ENCODE measurements around the gene ZCCHC3.

The ZCCHC3 gene

GRCh38 chr20:266596-267562, 30.5 kb upstream of the ZCCHC3 start:
- Histone ChIP-seq H3K9ac (peak overlapping the region; percentile 48 to 77 (median 68); a peak in 20 of 22 replicates), H3K27me3 (0 out of 22 replicates have a peak, but pooled peaks cover 0 to 5% (median 0%) of the 10 kb centered on the region in 11 experiments), H3K9me3 (replicated peaks in 1 of 11) (no peaks in the 10 kb centered on the region), H3K4me2 (peak overlapping the region; percentile 83 to 99 (median 88)), H3K27ac (peak overlapping the region in 7 of 11 experiments; percentile 26 to 56 (median 38); a peak in 9 of 22 replicates), H4K20me1 (no peaks in the 10 kb centered on the region; a peak in 1 of 22 replicates), H3K36me3 (peaks cover 0 to 10% (median 0%) of the 10 kb centered on the region in 11 experiments; a peak in 2 of 22 replicates), H3K4me1 (peaks cover 0 to 17% (median 7%) of the 10 kb centered on the region in 10 experiments; a peak in 12 of 20 replicates), H3K4me3 (peak overlapping the region; percentile 51 to 71 (median 58))
- TF ChIP-seq Cebpa-rat (IDR thresholded peaks at IDR 0.05): no peak

- Histone ChIP-seq H3K9me3 (replicated peaks in 1 of 11) (no peaks in the 10 kb centered on the region), H3K27ac (no peak overlapping the region), H3K27me3 (0 out of 22 replicates have a peak, but pooled peaks cover 0 to 5% (median 0%) of the 10 kb centered on the region in 11 experiments), H3K36me3 (peaks cover 4 to 23% (median 11%) of the 10 kb centered on the region in 11 experiments; a peak in 19 of 22 replicates), H3K4me2 (peak overlapping the region in 4 of 11 experiments; percentile 13 to 22 (median 20); a peak in 1 of 22 replicates), H4K20me1 (no peaks in the 10 kb centered on the region; a peak in 1 of 22 replicates), H3K4me3 (no peak overlapping the region), H3K9ac (no peak overlapping the region), H3K4me1 (peaks cover 0 to 29% (median 15%) of the 10 kb centered on the region in 10 experiments; a peak in 17 of 20 replicates)
- TF ChIP-seq Cebpa-rat (IDR thresholded peaks at IDR 0.05): no peak
Measured at GRCh38 chr20:270517-270916, 26.9 kb upstream of the ZCCHC3 start.

DNA sequence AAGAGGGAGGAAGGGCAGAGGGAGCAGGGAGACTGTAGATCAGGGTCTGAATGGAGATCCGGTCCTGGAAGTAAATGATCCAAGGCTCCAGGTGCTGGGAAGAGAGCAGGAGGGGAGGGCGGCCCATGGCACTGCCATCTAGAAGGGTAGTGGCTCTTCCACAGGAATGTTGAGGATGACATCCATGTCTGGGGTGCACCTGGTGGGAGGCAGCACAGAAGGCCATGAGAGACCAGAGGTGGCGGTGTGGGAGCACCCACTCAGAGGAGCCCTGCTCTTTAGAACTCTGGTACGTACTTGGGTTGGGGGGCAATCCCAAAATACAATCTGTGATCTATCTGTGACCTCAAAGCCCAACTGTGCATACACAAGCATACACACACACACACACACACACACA, 26.3 kb upstream of the ZCCHC3 start:
- Histone ChIP-seq H3K36me3 (peaks cover 9 to 29% (median 16%) of the 10 kb centered on the region in 11 experiments), H3K4me2 (0 out of 22 replicates have a peak overlapping the region, but pooled peaks of 2 of the 11 experiments have one; percentile 18 to 28), H3K9me3 (replicated peaks in 1 of 11) (no peaks in the 10 kb centered on the region), H3K4me3 (no peak overlapping the region), H3K27ac (no peak overlapping the region), H3K4me1 (peaks cover 0 to 29% (median 15%) of the 10 kb centered on the region in 10 experiments; a peak in 17 of 20 replicates), H3K27me3 (0 out of 22 replicates have a peak, but pooled peaks cover 0 to 4% (median 0%) of the 10 kb centered on the region in 11 experiments), H3K9ac (no peak overlapping the region), H4K20me1 (no peaks in the 10 kb centered on the region; a peak in 1 of 22 replicates)
- TF ChIP-seq Cebpa-rat (IDR thresholded peaks at IDR 0.05): no peak

GRCh38 chr20:271528-271927, 25.8 kb upstream of the ZCCHC3 start:
- no peaks in the 10 kb centered on the region; a peak in 1 of 22 replicates for H4K20me1 ChIP-seq
- no peaks in the 10 kb centered on the region for H3K9me3 ChIP-seq (replicated peaks in 1 of 11)
- H3K4me1 ChIP-seq: peaks cover 0 to 24% (median 15%) of the 10 kb centered on the region in 10 experiments; a peak in 17 of 20 replicates
- H3K4me2 ChIP-seq: no peak overlapping the region
- no peak overlapping the region for H3K27ac ChIP-seq
- H3K27me3 ChIP-seq: no peaks in the 10 kb centered on the region
- no peak overlapping the region for H3K4me3 ChIP-seq
- no peak overlapping the region for H3K9ac ChIP-seq
- TF ChIP-seq Cebpa-rat (IDR thresholded peaks at IDR 0.05): no peak
- peaks cover 14 to 33% (median 21%) of the 10 kb centered on the region in 11 experiments for H3K36me3 ChIP-seq

DNA sequence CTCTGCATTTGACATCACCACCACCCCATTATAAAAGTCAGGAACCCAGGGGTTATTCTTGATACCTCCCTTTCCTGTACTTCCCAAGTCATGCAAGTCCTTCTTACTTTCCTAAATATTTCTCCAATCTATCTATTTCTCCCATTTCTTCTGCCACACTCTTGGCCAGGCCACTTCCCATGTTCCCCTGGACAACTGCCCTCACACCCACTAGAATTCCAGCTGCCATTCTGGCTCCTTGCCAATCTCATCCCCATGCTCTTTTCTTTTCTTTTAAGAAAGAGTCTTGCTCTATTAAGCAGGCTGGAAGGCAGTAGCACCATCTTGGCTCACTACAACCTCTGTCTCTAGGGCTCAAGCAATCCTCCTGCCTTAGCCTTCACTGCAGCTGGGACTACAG, 24.7 kb upstream of the ZCCHC3 start:
- TF ChIP-seq Cebpa-rat (IDR thresholded peaks at IDR 0.05): no peak
- Histone ChIP-seq H3K27ac (no peak overlapping the region), H3K4me3 (no peak overlapping the region), H3K27me3 (no peaks in the 10 kb centered on the region), H3K4me1 (peaks cover 0 to 21% (median 14%) of the 10 kb centered on the region in 10 experiments; a peak in 17 of 20 replicates), H3K36me3 (peaks cover 26 to 45% (median 33%) of the 10 kb centered on the region in 11 experiments), H3K9ac (no peak overlapping the region), H3K9me3 (replicated peaks in 1 of 11) (no peaks in the 10 kb centered on the region), H4K20me1 (no peaks in the 10 kb centered on the region; a peak in 1 of 22 replicates), H3K4me2 (0 out of 22 replicates have a peak overlapping the region, but pooled peaks of 1 of the 11 experiments have one; percentile 32)

- Histone ChIP-seq H3K4me3 (no peak overlapping the region), H3K27me3 (no peaks in the 10 kb centered on the region), H3K27ac (peak overlapping the region in 4 of 11 experiments; percentile 2 to 45 (median 20); a peak in 1 of 22 replicates), H3K9me3 (replicated peaks in 1 of 11) (no peaks in the 10 kb centered on the region), H3K4me1 (peaks cover 0 to 21% (median 14%) of the 10 kb centered on the region in 10 experiments; a peak in 17 of 20 replicates), H3K4me2 (peak overlapping the region in 7 of 11 experiments; percentile 25 to 52 (median 39); a peak in 10 of 22 replicates), H3K36me3 (peaks cover 35 to 55% (median 41%) of the 10 kb centered on the region in 11 experiments), H4K20me1 (no peaks in the 10 kb centered on the region; a peak in 1 of 22 replicates), H3K9ac (no peak overlapping the region)
- TF ChIP-seq Cebpa-rat (IDR thresholded peaks at IDR 0.05): no peak
Measured at GRCh38 chr20:273884-274283, 23.5 kb upstream of the ZCCHC3 start.

GRCh38 chr20:275791-276190, 21.6 kb upstream of the ZCCHC3 start:
- TF ChIP-seq Cebpa-rat (IDR thresholded peaks at IDR 0.05): no peak
- Histone ChIP-seq H3K27me3 (no peaks in the 10 kb centered on the region), H3K4me3 (no peak overlapping the region), H3K36me3 (peaks cover 48 to 72% (median 59%) of the 10 kb centered on the region in 11 experiments), H3K9me3 (replicated peaks in 1 of 11) (peaks cover 0 to 6% (median 0%) of the 10 kb centered on the region in 11 experiments; a peak in 3 of 22 replicates), H3K4me2 (no peak overlapping the region), H3K27ac (no peak overlapping the region), H3K9ac (no peak overlapping the region), H4K20me1 (no peaks in the 10 kb centered on the region), H3K4me1 (peaks cover 0 to 16% (median 8%) of the 10 kb centered on the region in 10 experiments; a peak in 16 of 20 replicates)

GRCh38 chr20:276620-277495, 20.5 kb upstream of the ZCCHC3 start:
- H3K36me3 ChIP-seq: peaks cover 59 to 79% (median 68%) of the 10 kb centered on the region in 11 experiments
- no peak overlapping the region for H3K9ac ChIP-seq
- H3K4me3 ChIP-seq: no peak overlapping the region
- H3K4me2 ChIP-seq: no peak overlapping the region
- no peaks in the 10 kb centered on the region for H3K27me3 ChIP-seq
- no peaks in the 10 kb centered on the region for H4K20me1 ChIP-seq
- peaks cover 0 to 6% (median 0%) of the 10 kb centered on the region in 11 experiments; a peak in 3 of 22 replicates for H3K9me3 ChIP-seq (replicated peaks in 1 of 11)
- H3K27ac ChIP-seq: no peak overlapping the region
- H3K4me1 ChIP-seq: peaks cover 0 to 15% (median 6%) of the 10 kb centered on the region in 10 experiments; a peak in 16 of 20 replicates
- no peak for TF ChIP-seq Cebpa-rat (IDR thresholded peaks at IDR 0.05)

All from BLaER1 treated with 17β-estradiol and CSF1 and Interleukin-3, amounts not matched to agents 10 nM and 100 nM (cell line).